Neural cell (in vitro differentiated cells): ENCODE data around the gene CASP10. TPM values are rescaled to one million over a fixed set of nuclear protein-coding genes. Genes with fewer than 3 reads are reported as not detected.

Experiments
- H2AFZ ChIP-seq: fragments of 200-600, 300-800 bp; sonication (generic), shearing (Covaris generic); 2 replicates; pipeline ENCODE4 v1.6.0; 2014; ENCODE audit warnings: low read depth, mild to moderate bottlenecking, antibody characterized with exemption, low read length, moderate library complexity
- H3F3A ChIP-seq: fragments of 200-600 bp; shearing (Covaris generic); 2 replicates; pipeline ENCODE4 v1.6.1; 2016; ENCODE audit warnings: mild to moderate bottlenecking, moderate library complexity, mixed read lengths, antibody characterized with exemption, low read length; ENCODE audit not compliant: insufficient read depth, poor library complexity, severe bottlenecking
- H3K27ac ChIP-seq: fragments of 200-600, 300-800 bp; sonication (generic), shearing (Covaris generic); 2 replicates; pipeline ENCODE4 v1.5.1; 2014; ENCODE audit warnings: mild to moderate bottlenecking, low read length, moderate library complexity
- H3K27me3 ChIP-seq: fragments of 300-800, 200-600 bp; sonication (generic), shearing (Covaris generic); 2 replicates; pipeline ENCODE4 v1.6.0; 2014; ENCODE audit warnings: mild to moderate bottlenecking, low read depth, low read length, moderate library complexity; ENCODE audit not compliant: insufficient read depth
- H3K36me3 ChIP-seq: fragments of 300-800, 200-600 bp; sonication (generic), shearing (Covaris generic); 2 replicates; pipeline ENCODE4 v1.5.1; 2014; ENCODE audit warnings: mild to moderate bottlenecking, antibody characterized with exemption, low read length, moderate library complexity; ENCODE audit not compliant: insufficient read depth
- H3K4me2 ChIP-seq: fragments of 300-800, 200-600 bp; sonication (generic), shearing (Covaris generic); 2 replicates; pipeline ENCODE4 v1.6.0; 2014; ENCODE audit warnings: mild to moderate bottlenecking, low read length
- H3K4me3 ChIP-seq: fragments of 300-800, 200-600 bp; sonication (generic), shearing (Covaris generic); 2 replicates; pipeline ENCODE4 v1.5.1; 2014; ENCODE audit warnings: mild to moderate bottlenecking, low read length, moderate library complexity
- H3K79me2 ChIP-seq: fragments of 200-600 bp; shearing (Covaris generic); replicated peaks from 2 replicates; pipeline ENCODE4 v1.6.0; 2014; ENCODE audit warnings: mild to moderate bottlenecking, low read length, moderate library complexity; ENCODE audit not compliant: insufficient read depth
- H3K9ac ChIP-seq: fragments of 300-800, 200-600 bp; sonication (generic), shearing (Covaris generic); 2 replicates; pipeline ENCODE4 v1.6.1; 2016; ENCODE audit warnings: mild to moderate bottlenecking, low read length, mixed read lengths
- H3K9me2 ChIP-seq: fragments of 200-600 bp; shearing (Covaris generic); 2 replicates; pipeline ENCODE4 v1.6.1; 2016; ENCODE audit warnings: mild to moderate bottlenecking, low read length, mixed read lengths; ENCODE audit not compliant: insufficient read depth
- H3K9me3 ChIP-seq: fragments of 200-600, 300-800 bp; sonication (generic), shearing (Covaris generic); 2 replicates; pipeline ENCODE4 v1.6.1; 2016; ENCODE audit warnings: mild to moderate bottlenecking, mixed run types, low read length, moderate library complexity, mixed read lengths
- H4K20me1 ChIP-seq: fragments of 200-600 bp; shearing (Covaris generic); 2 replicates; pipeline ENCODE4 v1.6.1; 2016; ENCODE audit warnings: mild to moderate bottlenecking, mixed run types; ENCODE audit not compliant: insufficient read depth
- CTCF ChIP-seq: fragments of 450-650 bp; IDR thresholded peaks from 2 replicates; pipeline ENCODE4 v1.5.1; 2014; ENCODE audit warnings: antibody characterized with exemption, mild to moderate bottlenecking, moderate library complexity; ENCODE audit not compliant: poor library complexity, severe bottlenecking
- EP300 ChIP-seq: fragments of 450-650 bp; conservative IDR thresholded peaks from 2 replicates; pipeline ENCODE4 v1.6.1; 2014; ENCODE audit warnings: antibody characterized with exemption, mild to moderate bottlenecking, moderate library complexity; ENCODE audit not compliant: poor library complexity, severe bottlenecking
- EZH2 ChIP-seq: fragments of 200-600, 300-800 bp; shearing (Covaris generic), sonication (generic); IDR thresholded peaks from 2 replicates; pipeline ENCODE4 v1.6.1; 2014; ENCODE audit warnings: antibody characterized with exemption, low read length, borderline replicate concordance, mild to moderate bottlenecking; ENCODE audit not compliant: insufficient read depth, poor library complexity, severe bottlenecking
- MXI1 ChIP-seq: fragments of 450-650 bp; conservative IDR thresholded peaks from 2 replicates; pipeline ENCODE4 v1.6.1; 2014; ENCODE audit warnings: antibody characterized with exemption, mild to moderate bottlenecking; ENCODE audit not compliant: poor library complexity, severe bottlenecking
- POLR2AphosphoS5 ChIP-seq: IDR thresholded peaks from 2 replicates; pipeline ENCODE4 v1.6.1; 2012
- RAD21 ChIP-seq: fragments of 450-650 bp; conservative IDR thresholded peaks from 2 replicates; pipeline ENCODE4 v1.6.1; 2014; ENCODE audit warnings: antibody characterized with exemption, mild to moderate bottlenecking, moderate library complexity
- REST ChIP-seq: IDR thresholded peaks from 2 replicates; pipeline ENCODE4 v1.6.1; 2012; ENCODE audit warnings: borderline replicate concordance
- SMC3 ChIP-seq: fragments of 450-650 bp; conservative IDR thresholded peaks from 2 replicates; pipeline ENCODE4 v1.6.1; 2014; ENCODE audit warnings: antibody characterized with exemption, mild to moderate bottlenecking, moderate library complexity; ENCODE audit not compliant: poor library complexity
- TAF1 ChIP-seq: IDR thresholded peaks from 2 replicates; pipeline ENCODE4 v1.6.1; 2012; ENCODE audit warnings: low read depth
- polyA plus RNA-seq: library from polyadenylated mRNA; depleted of rRNA; stranded (reverse); fragments of >200 nt; gene quantifications from 2 replicates; pipeline ENCODE4 v1.2.3, GENCODE V29; 2014

The CASP10 gene
- polyA plus RNA-seq, 1 donor from 2014 or later = not detected

GRCh38 chr2:201156036-201156435, 26.9 kb upstream of the CASP10 start:
- no peaks in the 10 kb centered on the region for H3K79me2 ChIP-seq
- no peak overlapping the region for H3K27ac ChIP-seq
- no peaks in the 10 kb centered on the region for H3K36me3 ChIP-seq

GRCh38 chr2:201156640-201157039, 26.3 kb upstream of the CASP10 start:
- no peaks in the 10 kb centered on the region for H3K27me3 ChIP-seq
- H4K20me1 ChIP-seq = no peaks in the 10 kb centered on the region
- H3K27ac ChIP-seq = no peak overlapping the region
- H3K9ac ChIP-seq = no peak overlapping the region
- H3K36me3 ChIP-seq = no peaks in the 10 kb centered on the region
- no peaks in the 10 kb centered on the region for H3K9me2 ChIP-seq
- no peak overlapping the region for H2AFZ ChIP-seq
- H3K4me3 ChIP-seq = no peak overlapping the region
- no peaks in the 10 kb centered on the region for H3K79me2 ChIP-seq
- H3K4me2 ChIP-seq = no peak overlapping the region
- no peaks in the 10 kb centered on the region for H3F3A ChIP-seq
- H3K9me3 ChIP-seq = no peaks in the 10 kb centered on the region
- TF ChIP-seq EP300 (no peak), POLR2AphosphoS5 (no peak), SMC3 (no peak), CTCF (no peak), MXI1 (no peak), REST (no peak), RAD21 (no peak)

More at GRCh38 chr2:201156036-201156435, 26.9 kb upstream of the CASP10 start:
- TF ChIP-seq SMC3 (no peak), REST (no peak), RAD21 (no peak), CTCF (no peak), MXI1 (no peak), POLR2AphosphoS5 (no peak), EZH2 (no peak), EP300 (no peak), TAF1 (no peak)
- Histone ChIP-seq H2AFZ (no peak overlapping the region), H3K4me3 (no peak overlapping the region), H3K9ac (no peak overlapping the region), H3K27me3 (no peaks in the 10 kb centered on the region), H3K9me2 (no peaks in the 10 kb centered on the region), H3K4me2 (no peak overlapping the region), H3F3A (no peaks in the 10 kb centered on the region), H3K9me3 (no peaks in the 10 kb centered on the region), H4K20me1 (no peaks in the 10 kb centered on the region)
